Neural cell (in vitro differentiated cells): ENCODE data around the gene DUT.

Experiments used
- EP300 ChIP-seq: fragments of 450-650 bp; conservative IDR thresholded peaks from 2 replicates; pipeline ENCODE4 v1.6.1; 2014; ENCODE audit warnings: antibody characterized with exemption, mild to moderate bottlenecking, moderate library complexity; ENCODE audit not compliant: poor library complexity, severe bottlenecking
- EZH2 ChIP-seq: fragments of 200-600, 300-800 bp; shearing (Covaris generic), sonication (generic); IDR thresholded peaks from 2 replicates; pipeline ENCODE4 v1.6.1; 2014; ENCODE audit warnings: antibody characterized with exemption, low read length, borderline replicate concordance, mild to moderate bottlenecking; ENCODE audit not compliant: insufficient read depth, poor library complexity, severe bottlenecking
- POLR2AphosphoS5 ChIP-seq: IDR thresholded peaks from 2 replicates; pipeline ENCODE4 v1.6.1; 2012
- SMC3 ChIP-seq: fragments of 450-650 bp; conservative IDR thresholded peaks from 2 replicates; pipeline ENCODE4 v1.6.1; 2014; ENCODE audit warnings: antibody characterized with exemption, mild to moderate bottlenecking, moderate library complexity; ENCODE audit not compliant: poor library complexity
- TF ChIP-seq, protein P1 (sequence below): fragments of 450-650 bp; IDR thresholded peaks from 2 replicates; pipeline ENCODE4 v1.5.1; 2014; ENCODE audit warnings: antibody characterized with exemption, mild to moderate bottlenecking, moderate library complexity; ENCODE audit not compliant: poor library complexity, severe bottlenecking

DNA sequence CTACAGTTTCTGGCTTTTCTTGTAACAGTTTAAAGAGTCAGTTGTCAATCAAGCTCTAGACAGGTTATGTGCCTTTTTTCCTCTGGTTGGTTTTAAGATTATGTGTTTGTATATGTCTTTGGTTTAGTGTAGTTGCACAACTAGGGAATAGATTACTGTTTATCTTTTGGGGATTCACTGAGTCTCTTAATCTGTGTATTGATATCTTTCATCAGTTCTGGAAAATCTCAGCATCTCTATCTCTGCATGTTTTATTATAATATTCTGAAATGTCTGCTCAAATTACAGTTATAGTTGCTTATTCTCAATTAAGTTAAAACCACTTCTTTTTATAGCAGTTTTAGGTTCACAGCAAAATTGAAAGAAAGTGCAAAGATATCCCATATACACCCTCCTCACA lies 14.3 kb downstream of the DUT start:
- TF ChIP-seq EP300 (no peak), EZH2 (no peak), SMC3 (no peak), POLR2AphosphoS5 (no peak)
- TF ChIP-seq, protein P1, sequence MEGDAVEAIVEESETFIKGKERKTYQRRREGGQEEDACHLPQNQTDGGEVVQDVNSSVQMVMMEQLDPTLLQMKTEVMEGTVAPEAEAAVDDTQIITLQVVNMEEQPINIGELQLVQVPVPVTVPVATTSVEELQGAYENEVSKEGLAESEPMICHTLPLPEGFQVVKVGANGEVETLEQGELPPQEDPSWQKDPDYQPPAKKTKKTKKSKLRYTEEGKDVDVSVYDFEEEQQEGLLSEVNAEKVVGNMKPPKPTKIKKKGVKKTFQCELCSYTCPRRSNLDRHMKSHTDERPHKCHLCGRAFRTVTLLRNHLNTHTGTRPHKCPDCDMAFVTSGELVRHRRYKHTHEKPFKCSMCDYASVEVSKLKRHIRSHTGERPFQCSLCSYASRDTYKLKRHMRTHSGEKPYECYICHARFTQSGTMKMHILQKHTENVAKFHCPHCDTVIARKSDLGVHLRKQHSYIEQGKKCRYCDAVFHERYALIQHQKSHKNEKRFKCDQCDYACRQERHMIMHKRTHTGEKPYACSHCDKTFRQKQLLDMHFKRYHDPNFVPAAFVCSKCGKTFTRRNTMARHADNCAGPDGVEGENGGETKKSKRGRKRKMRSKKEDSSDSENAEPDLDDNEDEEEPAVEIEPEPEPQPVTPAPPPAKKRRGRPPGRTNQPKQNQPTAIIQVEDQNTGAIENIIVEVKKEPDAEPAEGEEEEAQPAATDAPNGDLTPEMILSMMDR, result no peak
